ENCODE results near the gene PFKFB4. TPM values are rescaled to one million over a fixed set of nuclear protein-coding genes. Genes with fewer than 3 reads are reported as not detected.

PFKFB4 gene
- total and polyA plus RNA-seq, 10 of the 15 experiments (the other 5 are each of a cell fraction or from before 2014, with no cell fraction given) = 0.37 to 89.1 (median 5.2) TPM

DNA sequence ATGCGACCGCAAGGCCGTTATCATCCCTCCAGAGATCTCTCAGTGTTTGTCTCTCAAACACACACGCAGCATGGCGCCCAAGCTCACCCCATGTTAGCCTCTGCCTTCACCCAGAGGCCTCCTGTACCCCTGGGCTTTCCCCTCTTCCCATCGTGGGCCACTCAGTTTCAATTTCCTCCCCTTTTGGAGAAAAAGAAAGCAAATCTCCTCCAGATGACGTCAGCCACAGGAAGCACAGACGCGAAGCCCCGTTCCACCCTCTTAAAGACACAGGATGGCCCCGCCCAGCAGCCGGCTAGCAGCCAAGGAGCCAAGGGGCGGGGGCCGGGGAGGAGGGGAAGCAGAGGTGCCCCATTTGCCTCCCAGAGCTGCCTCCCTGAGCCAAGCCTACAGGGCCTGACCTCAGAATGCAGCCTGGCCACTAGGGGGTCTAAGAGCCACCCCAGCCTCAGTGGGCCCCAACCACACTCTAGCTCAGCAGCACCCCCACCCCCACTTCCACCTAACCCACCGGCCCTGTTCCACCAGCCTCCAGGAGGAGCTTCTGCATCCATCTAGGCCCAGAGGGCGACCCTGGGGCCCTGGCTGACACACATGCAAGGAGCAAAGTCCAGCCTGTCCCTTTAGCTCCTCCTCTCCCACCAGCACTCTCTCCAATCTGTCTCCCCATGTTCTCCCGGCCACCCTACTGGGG, 83.5 kb downstream of the PFKFB4 start (continued):
- TF ChIP-seq CBFB (IDR thresholded peaks at IDR 0.05; ENCODE audit: low read depth) = peak; percentile 17
- TF ChIP-seq, protein P1, sequence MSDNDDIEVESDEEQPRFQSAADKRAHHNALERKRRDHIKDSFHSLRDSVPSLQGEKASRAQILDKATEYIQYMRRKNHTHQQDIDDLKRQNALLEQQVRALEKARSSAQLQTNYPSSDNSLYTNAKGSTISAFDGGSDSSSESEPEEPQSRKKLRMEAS (IDR thresholded peaks at IDR 0.05; ENCODE audit: low read depth, low read length) = peak; percentile 57; the same call in 1 of the 2 replicates
- peak; percentile 75 for TF ChIP-seq TAF1 (IDR thresholded peaks at IDR 0.05; ENCODE audit: borderline replicate concordance, low read depth, low read length)
- peak; percentile 32; the same call in 1 of the 2 replicates for TF ChIP-seq JUNB (IDR thresholded peaks at IDR 0.05)
- peak; percentile 66; the same call in 1 of the 2 replicates for TF ChIP-seq MEF2A (IDR thresholded peaks at IDR 0.05; ENCODE audit: insufficient read depth, low read depth, low read length)
- TF ChIP-seq, protein P2, sequence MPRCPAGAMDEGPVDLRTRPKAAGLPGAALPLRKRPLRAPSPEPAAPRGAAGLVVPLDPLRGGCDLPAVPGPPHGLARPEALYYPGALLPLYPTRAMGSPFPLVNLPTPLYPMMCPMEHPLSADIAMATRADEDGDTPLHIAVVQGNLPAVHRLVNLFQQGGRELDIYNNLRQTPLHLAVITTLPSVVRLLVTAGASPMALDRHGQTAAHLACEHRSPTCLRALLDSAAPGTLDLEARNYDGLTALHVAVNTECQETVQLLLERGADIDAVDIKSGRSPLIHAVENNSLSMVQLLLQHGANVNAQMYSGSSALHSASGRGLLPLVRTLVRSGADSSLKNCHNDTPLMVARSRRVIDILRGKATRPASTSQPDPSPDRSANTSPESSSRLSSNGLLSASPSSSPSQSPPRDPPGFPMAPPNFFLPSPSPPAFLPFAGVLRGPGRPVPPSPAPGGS (IDR thresholded peaks at IDR 0.05; ENCODE audit: borderline replicate concordance, insufficient read depth, low read depth, low read length, poor library complexity, severe bottlenecking) = peak; percentile 35
- TF ChIP-seq YY1 (IDR thresholded peaks at IDR 0.05; ENCODE audit: low read depth, low read length) = peak; percentile 91
- TF ChIP-seq, protein P3, sequence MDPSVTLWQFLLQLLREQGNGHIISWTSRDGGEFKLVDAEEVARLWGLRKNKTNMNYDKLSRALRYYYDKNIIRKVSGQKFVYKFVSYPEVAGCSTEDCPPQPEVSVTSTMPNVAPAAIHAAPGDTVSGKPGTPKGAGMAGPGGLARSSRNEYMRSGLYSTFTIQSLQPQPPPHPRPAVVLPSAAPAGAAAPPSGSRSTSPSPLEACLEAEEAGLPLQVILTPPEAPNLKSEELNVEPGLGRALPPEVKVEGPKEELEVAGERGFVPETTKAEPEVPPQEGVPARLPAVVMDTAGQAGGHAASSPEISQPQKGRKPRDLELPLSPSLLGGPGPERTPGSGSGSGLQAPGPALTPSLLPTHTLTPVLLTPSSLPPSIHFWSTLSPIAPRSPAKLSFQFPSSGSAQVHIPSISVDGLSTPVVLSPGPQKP (IDR thresholded peaks at IDR 0.05; ENCODE audit: low read depth, low read length) = peak; percentile 62; the same call in 1 of the 2 replicates
- peak; percentile 88 for TF ChIP-seq POLR2A (IDR thresholded peaks at IDR 0.05; ENCODE audit: low read depth, low read length)
- TF ChIP-seq ZNF274 (IDR thresholded peaks at IDR 0.05; ENCODE audit: insufficient read depth, insufficient read length) = no peak
- TF ChIP-seq ETV6 (conservative IDR thresholded peaks at IDR 0.05 in 1 of 2, IDR thresholded peaks at IDR 0.05 in 1 of 2; ENCODE audit: borderline replicate concordance in 1 of 2, low read depth in 1 of 2) = peak in 1 of 2 experiments; percentile 98; a peak in 2 of 4 replicates
- no peak for TF ChIP-seq FOXM1 (IDR thresholded peaks at IDR 0.05; ENCODE audit: low read depth, low read length)
- TF ChIP-seq ESRRA (IDR thresholded peaks at IDR 0.05; ENCODE audit: low read length) = peak; percentile 71; the same call in 1 of the 2 replicates
- peak; percentile 63 for TF ChIP-seq KLF5 (IDR thresholded peaks at IDR 0.05; ENCODE audit: partially characterized antibody)
- peak; percentile 97 for TF ChIP-seq STAT1 (conservative IDR thresholded peaks at IDR 0.05)
- no peak for TF ChIP-seq TCF12 (IDR thresholded peaks at IDR 0.05; ENCODE audit: low read depth, low read length)
- peak; percentile 52; the same call in 1 of the 2 replicates for TF ChIP-seq GATAD2B (conservative IDR thresholded peaks at IDR 0.05; ENCODE audit: low read depth)
- TF ChIP-seq, protein P4, sequence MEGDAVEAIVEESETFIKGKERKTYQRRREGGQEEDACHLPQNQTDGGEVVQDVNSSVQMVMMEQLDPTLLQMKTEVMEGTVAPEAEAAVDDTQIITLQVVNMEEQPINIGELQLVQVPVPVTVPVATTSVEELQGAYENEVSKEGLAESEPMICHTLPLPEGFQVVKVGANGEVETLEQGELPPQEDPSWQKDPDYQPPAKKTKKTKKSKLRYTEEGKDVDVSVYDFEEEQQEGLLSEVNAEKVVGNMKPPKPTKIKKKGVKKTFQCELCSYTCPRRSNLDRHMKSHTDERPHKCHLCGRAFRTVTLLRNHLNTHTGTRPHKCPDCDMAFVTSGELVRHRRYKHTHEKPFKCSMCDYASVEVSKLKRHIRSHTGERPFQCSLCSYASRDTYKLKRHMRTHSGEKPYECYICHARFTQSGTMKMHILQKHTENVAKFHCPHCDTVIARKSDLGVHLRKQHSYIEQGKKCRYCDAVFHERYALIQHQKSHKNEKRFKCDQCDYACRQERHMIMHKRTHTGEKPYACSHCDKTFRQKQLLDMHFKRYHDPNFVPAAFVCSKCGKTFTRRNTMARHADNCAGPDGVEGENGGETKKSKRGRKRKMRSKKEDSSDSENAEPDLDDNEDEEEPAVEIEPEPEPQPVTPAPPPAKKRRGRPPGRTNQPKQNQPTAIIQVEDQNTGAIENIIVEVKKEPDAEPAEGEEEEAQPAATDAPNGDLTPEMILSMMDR (IDR thresholded peaks at IDR 0.05 in 2 of 3, conservative IDR thresholded peaks at IDR 0.05 in 1 of 3; ENCODE audit: control insufficient read depth in 2 of 3, extremely low read depth in 1 of 3, insufficient read depth in 1 of 3, low read depth in 3 of 3, low read length in 3 of 3) = peak; percentile 35 to 55 (median 54); a peak in 5 of 6 replicates
- TF ChIP-seq, protein P5, sequence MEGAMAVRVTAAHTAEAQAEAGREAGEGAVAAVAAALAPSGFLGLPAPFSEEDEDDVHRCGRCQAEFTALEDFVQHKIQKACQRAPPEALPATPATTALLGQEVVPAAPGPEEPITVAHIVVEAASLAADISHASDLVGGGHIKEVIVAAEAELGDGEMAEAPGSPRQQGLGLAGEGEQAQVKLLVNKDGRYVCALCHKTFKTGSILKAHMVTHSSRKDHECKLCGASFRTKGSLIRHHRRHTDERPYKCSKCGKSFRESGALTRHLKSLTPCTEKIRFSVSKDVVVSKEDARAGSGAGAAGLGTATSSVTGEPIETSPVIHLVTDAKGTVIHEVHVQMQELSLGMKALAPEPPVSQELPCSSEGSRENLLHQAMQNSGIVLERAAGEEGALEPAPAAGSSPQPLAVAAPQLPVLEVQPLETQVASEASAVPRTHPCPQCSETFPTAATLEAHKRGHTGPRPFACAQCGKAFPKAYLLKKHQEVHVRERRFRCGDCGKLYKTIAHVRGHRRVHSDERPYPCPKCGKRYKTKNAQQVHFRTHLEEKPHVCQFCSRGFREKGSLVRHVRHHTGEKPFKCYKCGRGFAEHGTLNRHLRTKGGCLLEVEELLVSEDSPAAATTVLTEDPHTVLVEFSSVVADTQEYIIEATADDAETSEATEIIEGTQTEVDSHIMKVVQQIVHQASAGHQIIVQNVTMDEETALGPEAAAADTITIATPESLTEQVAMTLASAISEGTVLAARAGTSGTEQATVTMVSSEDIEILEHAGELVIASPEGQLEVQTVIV (IDR thresholded peaks at IDR 0.05; ENCODE audit: borderline replicate concordance, partially characterized antibody) = peak; percentile 31
- peak; percentile 59 for TF ChIP-seq SP1 (IDR thresholded peaks at IDR 0.05; ENCODE audit: low read depth, low read length)
